ENCODE data around the gene ZNF232. TPM values are rescaled to one million over a fixed set of nuclear protein-coding genes. Genes with fewer than 3 reads are reported as not detected.
"Not testable (repeated sequence)": the region's sequence is repeated elsewhere in the genome, so short reads cannot be mapped to it uniquely, and the experiment has no call there.

The ZNF232 gene
- total RNA-seq, 1 donor from 2014 or later, result 25.8 TPM

DNA sequence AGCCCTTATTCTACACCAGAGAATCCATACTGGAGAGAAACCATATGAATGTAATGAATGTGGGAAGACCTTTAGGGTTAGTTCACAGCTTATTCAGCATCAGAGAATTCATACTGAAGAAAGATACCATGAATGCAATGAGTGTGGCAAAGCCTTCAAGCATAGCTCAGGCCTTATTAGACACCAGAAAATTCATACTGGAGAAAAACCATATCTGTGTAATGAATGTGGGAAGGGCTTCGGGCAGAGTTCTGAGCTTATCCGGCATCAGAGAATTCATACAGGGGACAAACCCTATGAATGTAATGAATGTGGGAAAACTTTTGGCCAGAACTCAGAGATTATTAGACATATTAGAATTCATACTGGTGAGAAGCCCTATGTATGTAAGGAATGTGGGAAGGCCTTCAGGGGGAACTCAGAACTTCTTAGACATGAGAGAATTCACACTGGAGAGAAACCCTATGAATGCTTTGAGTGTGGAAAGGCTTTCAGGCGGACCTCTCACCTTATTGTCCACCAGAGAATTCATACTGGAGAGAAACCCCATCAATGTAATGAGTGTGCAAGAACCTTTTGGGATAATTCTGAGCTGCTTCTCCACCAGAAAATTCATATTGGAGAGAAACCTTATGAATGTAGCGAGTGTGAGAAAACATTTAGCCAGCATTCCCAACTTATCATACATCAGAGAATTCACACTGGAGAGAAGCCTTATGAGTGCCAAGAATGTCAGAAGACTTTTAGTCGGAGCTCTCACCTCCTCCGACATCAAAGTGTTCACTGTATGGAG is 19.3 kb downstream of the ZNF232 start:
- H3K9me3 Mint-ChIP-seq, result peaks cover 17% of the 10 kb centered on the region
- H3K27me3 Mint-ChIP-seq, result peaks cover 19% of the 10 kb centered on the region
- H3K4me1 Mint-ChIP-seq (ENCODE audit: unreplicated experiment), result no peaks in the 10 kb centered on the region
- no peak overlapping the region for H3K27ac Mint-ChIP-seq
- TF ChIP-seq, protein P1, sequence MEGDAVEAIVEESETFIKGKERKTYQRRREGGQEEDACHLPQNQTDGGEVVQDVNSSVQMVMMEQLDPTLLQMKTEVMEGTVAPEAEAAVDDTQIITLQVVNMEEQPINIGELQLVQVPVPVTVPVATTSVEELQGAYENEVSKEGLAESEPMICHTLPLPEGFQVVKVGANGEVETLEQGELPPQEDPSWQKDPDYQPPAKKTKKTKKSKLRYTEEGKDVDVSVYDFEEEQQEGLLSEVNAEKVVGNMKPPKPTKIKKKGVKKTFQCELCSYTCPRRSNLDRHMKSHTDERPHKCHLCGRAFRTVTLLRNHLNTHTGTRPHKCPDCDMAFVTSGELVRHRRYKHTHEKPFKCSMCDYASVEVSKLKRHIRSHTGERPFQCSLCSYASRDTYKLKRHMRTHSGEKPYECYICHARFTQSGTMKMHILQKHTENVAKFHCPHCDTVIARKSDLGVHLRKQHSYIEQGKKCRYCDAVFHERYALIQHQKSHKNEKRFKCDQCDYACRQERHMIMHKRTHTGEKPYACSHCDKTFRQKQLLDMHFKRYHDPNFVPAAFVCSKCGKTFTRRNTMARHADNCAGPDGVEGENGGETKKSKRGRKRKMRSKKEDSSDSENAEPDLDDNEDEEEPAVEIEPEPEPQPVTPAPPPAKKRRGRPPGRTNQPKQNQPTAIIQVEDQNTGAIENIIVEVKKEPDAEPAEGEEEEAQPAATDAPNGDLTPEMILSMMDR (conservative IDR thresholded peaks at IDR 0.05), result no peak
- H3K4me3 Mint-ChIP-seq, result no peak overlapping the region
- H3K36me3 Mint-ChIP-seq, result peaks cover 10% of the 10 kb centered on the region
- DNase-seq (ENCODE audit: extremely low spot score, unreplicated experiment), result no peak

DNA sequence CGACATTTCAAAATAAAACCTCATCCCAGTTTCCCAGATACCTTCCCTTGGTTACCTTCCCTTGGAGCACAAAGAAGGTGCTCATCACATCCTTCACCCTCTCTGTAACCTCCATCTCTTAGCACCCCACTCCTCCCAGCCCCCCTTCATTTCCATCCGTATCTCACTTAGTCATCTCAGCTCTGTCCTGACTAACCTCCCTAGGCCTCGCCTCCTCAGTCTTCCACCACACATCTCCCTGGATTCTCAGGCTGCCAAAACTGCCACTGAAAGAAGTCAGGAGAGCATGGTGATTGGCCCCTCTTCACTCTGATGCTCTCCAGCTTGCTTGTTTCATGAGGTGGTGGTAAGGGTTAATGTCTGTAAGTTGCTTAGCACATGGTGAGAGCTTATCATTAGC is 31.1 kb downstream of the ZNF232 start:
- TF ChIP-seq, protein P1 (conservative IDR thresholded peaks at IDR 0.05), result no peak
- H3K27me3 Mint-ChIP-seq, result peaks cover 2% of the 10 kb centered on the region
- no peak for DNase-seq (ENCODE audit: extremely low spot score, unreplicated experiment)
- peaks cover 1% of the 10 kb centered on the region for H3K9me3 Mint-ChIP-seq
- no peaks in the 10 kb centered on the region for H3K4me1 Mint-ChIP-seq (ENCODE audit: unreplicated experiment)
- H3K4me3 Mint-ChIP-seq, result no peak overlapping the region
- H3K36me3 Mint-ChIP-seq, result peaks cover 6% of the 10 kb centered on the region
- H3K27ac Mint-ChIP-seq, result no peak overlapping the region

DNA sequence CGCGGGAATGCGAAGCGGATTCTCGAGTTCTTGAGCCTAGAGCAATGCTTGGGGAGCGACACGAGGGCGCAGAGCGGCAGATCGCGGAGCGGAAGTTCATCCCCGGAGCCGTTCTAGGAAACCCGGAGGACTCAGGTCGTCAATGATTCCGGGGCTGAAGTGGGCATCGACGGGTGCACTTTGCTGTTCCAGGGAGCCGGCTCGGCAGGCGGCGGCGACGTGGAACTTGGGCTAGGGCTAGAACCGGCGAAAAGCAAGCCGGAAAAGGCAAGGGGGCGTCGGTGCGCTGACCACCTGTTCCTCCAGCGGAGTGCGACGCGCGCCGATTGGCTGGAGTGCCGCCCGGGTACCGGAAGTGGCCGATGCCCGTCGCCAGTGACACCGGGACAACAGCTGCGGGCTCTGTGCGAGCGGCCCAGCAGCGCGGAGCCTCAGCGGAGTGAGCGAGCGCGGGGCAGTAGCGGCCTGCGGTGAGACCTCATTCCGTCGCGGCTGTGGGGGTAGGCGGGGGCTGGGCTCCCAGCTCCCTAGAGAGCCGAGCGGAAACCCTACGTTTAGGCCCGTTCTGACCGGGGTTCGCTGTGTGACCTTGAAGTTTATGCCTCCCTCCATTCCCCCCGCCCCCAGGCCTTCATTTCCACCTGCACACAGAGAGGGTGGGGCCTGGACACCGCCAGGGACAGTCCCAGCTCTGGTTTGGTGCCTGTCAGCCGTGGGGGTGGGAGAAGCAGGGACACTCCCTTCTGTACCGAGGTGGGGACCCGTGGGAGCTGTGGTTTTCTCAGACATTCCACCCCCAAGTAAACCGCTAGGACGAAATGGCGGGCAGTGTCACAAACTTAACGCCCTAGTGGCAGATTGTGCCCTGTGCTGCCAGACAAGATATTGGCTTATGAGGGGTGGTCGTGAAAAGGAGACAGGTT is 33.3 kb downstream of the ZNF232 start, which contains the start of gene ZFP3:
Gene ZFP3 (plus strand): TSS at position 362 of the 923 bp plus-strand sequence. CDS start 13,038 bp downstream, outside the sequence.
- no peak for DNase-seq (ENCODE audit: extremely low spot score, unreplicated experiment)
- peak within 1 kb of the TSS; percentile 10 for H3K27ac Mint-ChIP-seq
- no peaks in the 10 kb centered on the region for H3K9me3 Mint-ChIP-seq
- TF ChIP-seq, protein P1 (conservative IDR thresholded peaks at IDR 0.05), result peak; percentile 25
- H3K4me1 Mint-ChIP-seq (ENCODE audit: unreplicated experiment), result no peaks in the 10 kb centered on the region
- peaks cover 3% of the 10 kb centered on the region for H3K36me3 Mint-ChIP-seq
- peak within 1 kb of the TSS; percentile 82 for H3K4me3 Mint-ChIP-seq
- peaks cover 4% of the 10 kb centered on the region for H3K27me3 Mint-ChIP-seq

DNA sequence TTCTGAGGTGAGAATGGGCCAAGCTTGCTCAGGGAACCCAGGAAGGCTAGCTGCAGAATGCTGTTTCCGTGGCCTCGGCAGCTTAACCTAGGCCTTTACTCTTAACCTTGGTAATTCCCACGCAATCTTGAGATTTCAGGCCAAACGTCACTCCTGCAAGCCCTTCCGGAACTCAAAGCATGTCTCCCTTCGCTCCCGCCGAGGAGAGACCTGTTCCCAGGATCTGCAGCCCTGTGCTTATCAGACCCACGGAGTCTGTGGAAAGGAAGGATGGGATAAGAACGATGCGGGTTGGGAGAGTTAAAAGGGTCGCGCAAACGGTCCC is 33.9 kb downstream of the ZNF232 start:
- TF ChIP-seq, protein P1 (conservative IDR thresholded peaks at IDR 0.05), result no peak
- no peak for DNase-seq (ENCODE audit: extremely low spot score, unreplicated experiment)
- no peaks in the 10 kb centered on the region for H3K9me3 Mint-ChIP-seq
- H3K27me3 Mint-ChIP-seq, result peaks cover 4% of the 10 kb centered on the region
- no peaks in the 10 kb centered on the region for H3K4me1 Mint-ChIP-seq (ENCODE audit: unreplicated experiment)
- peaks cover 3% of the 10 kb centered on the region for H3K36me3 Mint-ChIP-seq
- H3K27ac Mint-ChIP-seq, result peak overlapping the region; percentile 10
- peak overlapping the region; percentile 82 for H3K4me3 Mint-ChIP-seq

- H3K27ac Mint-ChIP-seq; H3K9me3 Mint-ChIP-seq; H3K27me3 Mint-ChIP-seq; H3K36me3 Mint-ChIP-seq; H3K4me1 Mint-ChIP-seq (ENCODE audit: unreplicated experiment); DNase-seq (ENCODE audit: extremely low spot score, unreplicated experiment); H3K4me3 Mint-ChIP-seq: not testable (repeated sequence)
Measured at GRCh38 chr17:5077275-5077674, 34.4 kb downstream of the ZNF232 start.

DNA sequence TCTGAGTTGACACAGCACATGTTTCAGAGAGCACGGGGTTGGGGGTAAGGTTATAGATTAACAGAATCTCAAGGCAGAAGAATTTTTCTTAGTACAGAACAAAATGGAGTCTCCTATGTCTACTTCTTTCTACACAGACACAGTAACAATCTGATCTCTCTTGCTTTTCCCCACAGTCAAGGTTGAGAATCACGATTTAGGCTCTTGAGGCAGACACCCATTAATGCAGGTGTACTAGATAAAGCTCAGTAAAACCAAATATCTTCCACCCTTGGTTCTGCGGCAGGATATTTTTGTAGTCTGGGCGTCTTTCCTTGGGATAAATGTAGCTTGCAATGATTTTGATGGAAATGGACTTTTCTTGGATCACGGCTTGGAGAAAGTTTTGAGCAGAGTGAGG is 36.2 kb downstream of the ZNF232 start:
- H3K4me3 Mint-ChIP-seq; H3K36me3 Mint-ChIP-seq; DNase-seq (ENCODE audit: extremely low spot score, unreplicated experiment); H3K9me3 Mint-ChIP-seq; H3K27me3 Mint-ChIP-seq; H3K4me1 Mint-ChIP-seq (ENCODE audit: unreplicated experiment): not testable (repeated sequence)
- peak overlapping the region; percentile 33 for H3K27ac Mint-ChIP-seq
